Stimulated activated CD8-positive, alpha-beta memory T cell treated with anti-CD3 and anti-CD28 coated beads, Interleukin-15, amount 100 ng/mL, for 4 hours (primary cell): ENCODE measurements around the gene OXA1L.
"Not testable (repeated sequence)": the region's sequence is repeated elsewhere in the genome, so short reads cannot be mapped to it uniquely, and the experiment has no call there.

ENCODE experiments used
- DNase-seq, 2 donors: peaks; one replicate each; pipeline ENCODE4 v3.0.0-alpha.2; 2020; ENCODE audit warnings: low read depth in 2 of 2

The OXA1L gene

GRCh38 chr14:22768947-22769346, 2.5 kb downstream of the OXA1L start:
- DNase-seq, result no peak

GRCh38 chr14:22769369-22769768, 2.9 kb downstream of the OXA1L start:
- no peak for DNase-seq

- DNase-seq, result no peak
Observed at GRCh38 chr14:22770481-22771187, 4.1 kb downstream of the OXA1L start.

GRCh38 chr14:22772725-22773124, 6.2 kb downstream of the OXA1L start:
- DNase-seq, result no peak

GRCh38 chr14:22773162-22774010, 6.9 kb downstream of the OXA1L start:
- no peak for DNase-seq

GRCh38 chr14:22774011-22774706, 7.7 kb downstream of the OXA1L start:
- DNase-seq, result no peak

- no peak for DNase-seq
Observed at GRCh38 chr14:22776215-22776614, 9.7 kb downstream of the OXA1L start.

GRCh38 chr14:22776849-22777248, 10.4 kb downstream of the OXA1L start:
- DNase-seq, result not testable (repeated sequence)

- DNase-seq, result no peak
Observed at GRCh38 chr14:22778084-22778483, 11.6 kb downstream of the OXA1L start.

GRCh38 chr14:22780105-22780679, 13.7 kb downstream of the OXA1L start:
- DNase-seq, result no peak

- no peak for DNase-seq
Observed at GRCh38 chr14:22780941-22781300, 14.4 kb downstream of the OXA1L start.

GRCh38 chr14:22781301-22781991, 15.0 kb downstream of the OXA1L start:
- no peak for DNase-seq

GRCh38 chr14:22786685-22787084, 20.2 kb downstream of the OXA1L start:
- no peak for DNase-seq

GRCh38 chr14:22791301-22791700, 24.8 kb downstream of the OXA1L start:
- DNase-seq, result no peak

GRCh38 chr14:22792158-22792557, 25.7 kb downstream of the OXA1L start:
- no peak for DNase-seq

GRCh38 chr14:22793550-22793949, 27.1 kb downstream of the OXA1L start:
- not testable (repeated sequence) for DNase-seq

GRCh38 chr14:22793976-22794375, 27.5 kb downstream of the OXA1L start:
- no peak for DNase-seq

GRCh38 chr14:22794551-22794951, 28.1 kb downstream of the OXA1L start:
- no peak for DNase-seq

GRCh38 chr14:22796087-22796707, 29.7 kb downstream of the OXA1L start:
- DNase-seq, result no peak

- DNase-seq, result no peak
Observed at GRCh38 chr14:22797017-22797917, 30.8 kb downstream of the OXA1L start.
